CD4-positive, alpha-beta memory T cell (primary cell): ENCODE results near the gene CACNA1C. TPM values are rescaled to one million over a fixed set of nuclear protein-coding genes. Genes with fewer than 3 reads are reported as not detected.

Experiments used
- CTCF ChIA-PET: fragments of 350-600 bp; sonication (Branson Sonifier 250); formaldehyde crosslinking; loops from one replicate; lab custom pipeline; 2021; ENCODE audit warnings: inconsistent platforms; ENCODE audit not compliant: partially characterized antibody; lab: Charles Lee
- POLR2A ChIA-PET: fragments of 350-600 bp; sonication (Branson Sonifier 250); formaldehyde crosslinking; loops from one replicate; lab custom pipeline; 2021; ENCODE audit not compliant: partially characterized antibody; lab: Charles Lee
- DNase-seq, 5 donors: peaks; one replicate each; pipeline versions ENCODE4 v3.0.0 to v3.0.0-alpha.2; 2020 to 2022; ENCODE audit warnings: mixed read lengths in 1 of 5
- H3K27ac ChIP-seq: one replicate; pipeline ENCODE4 v1.7.0; 2013; ENCODE audit warnings: low read depth, low read length
- H3K27me3 ChIP-seq: 2 replicates; pipeline ENCODE4 v1.7.0; 2013; ENCODE audit warnings: mild to moderate bottlenecking, low read length, moderate library complexity; ENCODE audit not compliant: insufficient read depth
- H3K36me3 ChIP-seq: 2 replicates; pipeline ENCODE4 v1.7.0; 2013; ENCODE audit warnings: mild to moderate bottlenecking, low read length, moderate library complexity; ENCODE audit not compliant: insufficient read depth
- H3K4me1 ChIP-seq: 2 replicates; pipeline ENCODE4 v1.7.0; 2013; ENCODE audit warnings: mild to moderate bottlenecking, low read length, moderate library complexity; ENCODE audit not compliant: insufficient read depth
- H3K4me3 ChIP-seq, 2 donors: one replicate each; pipeline ENCODE4 v1.7.0; 2013; ENCODE audit warnings: low read length in 2 of 2, mild to moderate bottlenecking in 1 of 2
- H3K9me3 ChIP-seq, 2 donors: one replicate each; pipeline ENCODE4 v1.7.0; 2013; ENCODE audit warnings: low read length in 2 of 2, control low read depth in 1 of 2; ENCODE audit not compliant: control insufficient read depth in 1 of 2
- H3K27ac Mint-ChIP-seq, 7 donors: one replicate each; pipeline ENCODE4 v1.8.0; 2020 to 2021; ENCODE audit warnings: mixed read lengths in 7 of 7, mild to moderate bottlenecking in 6 of 7, inconsistent platforms in 3 of 7, moderate library complexity in 3 of 7
- H3K27me3 Mint-ChIP-seq, 2 donors: one replicate each; pipeline ENCODE4 v1.8.0; 2020 to 2021; ENCODE audit warnings: mixed read lengths in 2 of 2
- H3K36me3 Mint-ChIP-seq, 2 donors: one replicate each; pipeline ENCODE4 v1.8.0; 2020 to 2021; ENCODE audit warnings: mixed read lengths in 2 of 2, inconsistent platforms in 1 of 2, mild to moderate bottlenecking in 1 of 2
- H3K4me1 Mint-ChIP-seq, 4 donors: one replicate each; pipeline ENCODE4 v1.8.0; 2020 to 2021; ENCODE audit warnings: mixed read lengths in 4 of 4, mild to moderate bottlenecking in 1 of 4
- H3K4me3 Mint-ChIP-seq, 8 donors: one replicate each; pipeline ENCODE4 v1.8.0; 2020 to 2021; ENCODE audit warnings: mixed read lengths in 8 of 8, mild to moderate bottlenecking in 7 of 8, moderate library complexity in 6 of 8, inconsistent platforms in 3 of 8
- H3K9me3 Mint-ChIP-seq, 8 donors: one replicate each; pipeline ENCODE4 v1.8.0; 2020 to 2021; ENCODE audit warnings: mixed read lengths in 8 of 8, mild to moderate bottlenecking in 5 of 8, inconsistent platforms in 3 of 8, moderate library complexity in 1 of 8
- intact Hi-C: fragments of 100-400 bp; cut with micrococcal nuclease; formaldehyde crosslinking; loops from one replicate; pipeline ENCODE4 v1.15.1; 2023
- polyA plus RNA-seq, 2 donors: library from polyadenylated mRNA; unstranded; fragments of 300-500 nt; fragmentation: Illumina TruSeq; gene quantifications; one replicate each; pipeline ENCODE4 v1.2.3, GENCODE V29; 2021
- total RNA-seq, 2 experiments: library from RNA; stranded (reverse); gene quantifications; one replicate each; pipeline ENCODE4 v1.2.3, GENCODE V29; 2021

The CACNA1C gene
- total and polyA plus RNA-seq, 4 experiments from 2014 or later: 0.05 to 0.21 (median 0.07) TPM

- Histone ChIP-seq H3K27me3 (peaks cover 4% of the 10 kb centered on the region), H3K4me1 (peaks cover 17% of the 10 kb centered on the region), H3K36me3 (no peaks in the 10 kb centered on the region), H3K4me3 (no peak overlapping the region), H3K9me3 (no peaks in the 10 kb centered on the region), H3K27ac (no peak overlapping the region)
- peaks cover 13 to 47% of the 10 kb centered on the region in 2 donors for H3K27me3 Mint-ChIP-seq
- H3K4me1 Mint-ChIP-seq: peaks cover 12 to 30% (median 17%) of the 10 kb centered on the region in 4 donors
- intact Hi-C loops: no loop called here
- POLR2A ChIA-PET: no interaction called here
- DNase-seq: no peak
- H3K36me3 Mint-ChIP-seq: no peaks in the 10 kb centered on the region
- H3K4me3 Mint-ChIP-seq: no peak overlapping the region
- CTCF ChIA-PET: no interaction called here
- H3K9me3 Mint-ChIP-seq: no peaks in the 10 kb centered on the region
- no peak overlapping the region for H3K27ac Mint-ChIP-seq
Measured at GRCh38 chr12:2644683-2645405, 592.1 kb downstream of the CACNA1C start.

- ChIA-PET CTCF (no interaction called here), POLR2A (no interaction called here)
- Mint-ChIP-seq H3K27me3 (peaks cover 13 to 47% of the 10 kb centered on the region in 2 donors), H3K4me1 (peaks cover 12 to 30% (median 17%) of the 10 kb centered on the region in 4 donors), H3K4me3 (no peak overlapping the region), H3K27ac (no peak overlapping the region), H3K36me3 (no peaks in the 10 kb centered on the region), H3K9me3 (no peaks in the 10 kb centered on the region)
- H3K4me1 ChIP-seq: peaks cover 17% of the 10 kb centered on the region
- H3K27ac ChIP-seq: no peak overlapping the region
- no peak for DNase-seq
- no peaks in the 10 kb centered on the region for H3K36me3 ChIP-seq
- no peak overlapping the region for H3K4me3 ChIP-seq
- H3K9me3 ChIP-seq: no peaks in the 10 kb centered on the region
- intact Hi-C loops: no loop called here
- peaks cover 4% of the 10 kb centered on the region for H3K27me3 ChIP-seq
Measured at GRCh38 chr12:2645460-2645859, 592.7 kb downstream of the CACNA1C start.

GRCh38 chr12:2646341-2646740, 593.6 kb downstream of the CACNA1C start:
- no peak overlapping the region for H3K4me3 Mint-ChIP-seq
- no peak overlapping the region for H3K27ac ChIP-seq
- peaks cover 16% of the 10 kb centered on the region for H3K4me1 ChIP-seq
- H3K9me3 Mint-ChIP-seq: no peaks in the 10 kb centered on the region
- DNase-seq: no peak
- CTCF ChIA-PET: no interaction called here
- no peak overlapping the region for H3K4me3 ChIP-seq
- POLR2A ChIA-PET: no interaction called here
- H3K27me3 ChIP-seq: peaks cover 4% of the 10 kb centered on the region
- H3K9me3 ChIP-seq: no peaks in the 10 kb centered on the region
- H3K4me1 Mint-ChIP-seq: peaks cover 12 to 23% (median 17%) of the 10 kb centered on the region in 4 donors
- H3K27ac Mint-ChIP-seq: no peak overlapping the region
- peaks cover 13 to 47% of the 10 kb centered on the region in 2 donors for H3K27me3 Mint-ChIP-seq
- intact Hi-C loops: no loop called here
- no peaks in the 10 kb centered on the region for H3K36me3 Mint-ChIP-seq
- H3K36me3 ChIP-seq: no peaks in the 10 kb centered on the region

- Histone ChIP-seq H3K27me3 (peaks cover 4% of the 10 kb centered on the region), H3K4me3 (no peak overlapping the region), H3K36me3 (no peaks in the 10 kb centered on the region), H3K9me3 (no peaks in the 10 kb centered on the region), H3K4me1 (peaks cover 8% of the 10 kb centered on the region), H3K27ac (no peak overlapping the region)
- Mint-ChIP-seq H3K36me3 (no peaks in the 10 kb centered on the region), H3K27me3 (peaks cover 13 to 46% of the 10 kb centered on the region in 2 donors), H3K27ac (no peak overlapping the region), H3K4me3 (no peak overlapping the region), H3K9me3 (no peaks in the 10 kb centered on the region), H3K4me1 (peaks cover 6 to 14% (median 10%) of the 10 kb centered on the region in 4 donors)
- CTCF ChIA-PET: no interaction called here
- POLR2A ChIA-PET: no interaction called here
- intact Hi-C loops: no loop called here
- no peak for DNase-seq
Measured at GRCh38 chr12:2647186-2647585, 594.4 kb downstream of the CACNA1C start.

- CTCF ChIA-PET: no interaction called here
- intact Hi-C loops: no loop called here
- no peaks in the 10 kb centered on the region for H3K36me3 ChIP-seq
- Mint-ChIP-seq H3K36me3 (no peaks in the 10 kb centered on the region), H3K9me3 (no peaks in the 10 kb centered on the region), H3K27me3 (peaks cover 13 to 42% of the 10 kb centered on the region in 2 donors), H3K27ac (no peak overlapping the region), H3K4me3 (no peak overlapping the region), H3K4me1 (peaks cover 0 to 4% (median 2%) of the 10 kb centered on the region in 4 donors)
- no peak for DNase-seq
- H3K9me3 ChIP-seq: no peaks in the 10 kb centered on the region
- H3K27me3 ChIP-seq: peaks cover 4% of the 10 kb centered on the region
- H3K4me3 ChIP-seq: no peak overlapping the region
- H3K27ac ChIP-seq: no peak overlapping the region
- H3K4me1 ChIP-seq: no peaks in the 10 kb centered on the region
- POLR2A ChIA-PET: no interaction called here
Measured at GRCh38 chr12:2648406-2648805, 595.6 kb downstream of the CACNA1C start.

GRCh38 chr12:2649201-2650030, 596.6 kb downstream of the CACNA1C start:
- Histone ChIP-seq H3K4me1 (no peaks in the 10 kb centered on the region), H3K27me3 (peaks cover 4% of the 10 kb centered on the region), H3K9me3 (no peaks in the 10 kb centered on the region), H3K27ac (no peak overlapping the region), H3K36me3 (no peaks in the 10 kb centered on the region), H3K4me3 (no peak overlapping the region)
- intact Hi-C loops: no loop called here
- no peak overlapping the region for H3K27ac Mint-ChIP-seq
- peaks cover 0 to 4% (median 0%) of the 10 kb centered on the region in 4 donors for H3K4me1 Mint-ChIP-seq
- H3K4me3 Mint-ChIP-seq: no peak overlapping the region
- peaks cover 13 to 37% of the 10 kb centered on the region in 2 donors for H3K27me3 Mint-ChIP-seq
- ChIA-PET CTCF (no interaction called here), POLR2A (no interaction called here)
- H3K9me3 Mint-ChIP-seq: no peaks in the 10 kb centered on the region
- H3K36me3 Mint-ChIP-seq: no peaks in the 10 kb centered on the region
- no peak for DNase-seq

GRCh38 chr12:2650261-2651067, 597.7 kb downstream of the CACNA1C start:
- no peak overlapping the region for H3K27ac ChIP-seq
- H3K4me1 Mint-ChIP-seq: no peaks in the 10 kb centered on the region
- peaks cover 4% of the 10 kb centered on the region for H3K27me3 ChIP-seq
- no peak for DNase-seq
- H3K36me3 ChIP-seq: no peaks in the 10 kb centered on the region
- H3K4me1 ChIP-seq: no peaks in the 10 kb centered on the region
- H3K9me3 ChIP-seq: no peaks in the 10 kb centered on the region
- H3K4me3 Mint-ChIP-seq: no peak overlapping the region
- H3K27me3 Mint-ChIP-seq: peaks cover 8 to 31% of the 10 kb centered on the region in 2 donors
- H3K36me3 Mint-ChIP-seq: no peaks in the 10 kb centered on the region
- H3K27ac Mint-ChIP-seq: no peak overlapping the region
- H3K4me3 ChIP-seq: no peak overlapping the region
- CTCF ChIA-PET: no interaction called here
- H3K9me3 Mint-ChIP-seq: no peaks in the 10 kb centered on the region
- POLR2A ChIA-PET: no interaction called here
- intact Hi-C loops: no loop called here
